ENCODE data around the gene ARID1B.

ARID1B gene

DNA sequence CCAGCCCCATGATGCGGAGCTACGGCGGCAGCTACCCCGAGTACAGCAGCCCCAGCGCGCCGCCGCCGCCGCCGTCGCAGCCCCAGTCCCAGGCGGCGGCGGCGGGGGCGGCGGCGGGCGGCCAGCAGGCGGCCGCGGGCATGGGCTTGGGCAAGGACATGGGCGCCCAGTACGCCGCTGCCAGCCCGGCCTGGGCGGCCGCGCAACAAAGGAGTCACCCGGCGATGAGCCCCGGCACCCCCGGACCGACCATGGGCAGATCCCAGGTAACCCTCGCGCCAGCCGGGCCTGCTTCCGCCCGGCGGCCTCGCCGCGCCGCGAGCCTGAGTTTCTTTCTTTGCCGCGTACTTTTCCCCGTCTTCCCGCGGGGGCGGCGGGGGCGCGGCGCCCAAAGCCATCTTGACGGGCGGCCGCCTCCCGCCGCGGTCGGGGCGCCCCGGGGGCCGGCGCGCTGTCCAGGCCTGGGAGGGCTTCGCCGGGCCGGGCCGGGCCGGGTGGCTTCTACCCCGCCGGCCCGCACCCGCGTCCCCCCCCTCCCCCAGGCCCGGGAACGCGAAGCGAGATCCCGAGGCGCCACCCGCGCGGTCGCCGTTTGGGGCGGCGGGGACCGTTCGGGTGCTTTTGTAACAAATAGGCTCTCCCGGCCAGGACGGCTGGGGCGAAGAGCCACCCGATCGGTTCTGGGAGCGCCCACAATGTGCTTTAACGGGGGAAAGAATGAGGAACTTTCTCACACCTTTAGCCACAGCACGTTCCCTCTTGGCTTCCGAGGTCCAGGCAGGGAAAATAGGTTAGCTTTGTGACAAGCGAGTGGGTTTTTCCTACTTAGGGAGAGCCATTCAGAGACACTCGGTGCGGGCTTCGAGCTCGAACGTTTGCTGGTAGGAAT is 2.3 kb downstream of the ARID1B start:
- intact Hi-C loops (cut with micrococcal nuclease), result loop anchor here (2.0 to 5.0 kb wide), 2 partner anchors 241 to 1467 kb away; partner anchors contain the start of gene TFB1M
- peaks cover 7% of the 10 kb centered on the region for H3K36me3 Mint-ChIP-seq (ENCODE audit: low read depth)
- no peaks in the 10 kb centered on the region for H3K9me3 Mint-ChIP-seq
- H3K27ac Mint-ChIP-seq, result peak overlapping the region; percentile 97
- H3K4me1 Mint-ChIP-seq (ENCODE audit: low read depth), result peaks cover 39% of the 10 kb centered on the region
- peak overlapping the region; percentile 83 for H3K4me3 Mint-ChIP-seq
- peaks cover 6% of the 10 kb centered on the region for H3K27me3 Mint-ChIP-seq

DNA sequence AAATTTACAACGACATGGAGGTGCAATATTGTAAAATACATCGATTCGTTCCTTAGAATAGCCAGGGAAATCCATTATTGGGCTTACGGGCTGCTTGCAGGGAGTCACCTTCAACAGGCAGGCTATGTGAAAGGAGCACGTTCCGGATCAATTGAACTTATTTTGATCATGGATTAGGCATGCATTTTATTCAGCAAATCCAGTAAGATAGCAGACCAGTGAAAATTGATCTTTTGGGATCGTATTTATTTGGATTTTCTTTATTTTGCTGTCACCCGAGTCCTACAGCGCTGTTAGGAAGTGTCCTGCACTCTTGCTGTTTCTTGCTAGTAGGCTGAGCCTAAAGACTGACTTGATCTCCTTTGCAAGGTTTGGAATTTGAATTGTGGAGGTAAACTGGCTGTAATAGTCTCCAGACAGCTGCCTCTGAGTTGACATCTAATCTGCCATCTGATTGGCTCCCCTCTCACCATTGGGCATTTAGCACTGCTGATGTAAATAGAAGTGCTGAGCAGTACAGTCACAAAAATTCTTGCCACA is 3.0 kb downstream of the ARID1B start:
- H3K36me3 Mint-ChIP-seq (ENCODE audit: low read depth), result peaks cover 11% of the 10 kb centered on the region
- intact Hi-C loops (cut with micrococcal nuclease), result loop anchor here (2.0 to 5.0 kb wide), 2 partner anchors 241 to 1468 kb away; partner anchors contain the start of gene TFB1M
- H3K27ac Mint-ChIP-seq, result peak overlapping the region; percentile 97
- peaks cover 33% of the 10 kb centered on the region for H3K4me1 Mint-ChIP-seq (ENCODE audit: low read depth)
- H3K4me3 Mint-ChIP-seq, result peak overlapping the region; percentile 83
- H3K9me3 Mint-ChIP-seq, result no peaks in the 10 kb centered on the region
- peaks cover 1% of the 10 kb centered on the region for H3K27me3 Mint-ChIP-seq

DNA sequence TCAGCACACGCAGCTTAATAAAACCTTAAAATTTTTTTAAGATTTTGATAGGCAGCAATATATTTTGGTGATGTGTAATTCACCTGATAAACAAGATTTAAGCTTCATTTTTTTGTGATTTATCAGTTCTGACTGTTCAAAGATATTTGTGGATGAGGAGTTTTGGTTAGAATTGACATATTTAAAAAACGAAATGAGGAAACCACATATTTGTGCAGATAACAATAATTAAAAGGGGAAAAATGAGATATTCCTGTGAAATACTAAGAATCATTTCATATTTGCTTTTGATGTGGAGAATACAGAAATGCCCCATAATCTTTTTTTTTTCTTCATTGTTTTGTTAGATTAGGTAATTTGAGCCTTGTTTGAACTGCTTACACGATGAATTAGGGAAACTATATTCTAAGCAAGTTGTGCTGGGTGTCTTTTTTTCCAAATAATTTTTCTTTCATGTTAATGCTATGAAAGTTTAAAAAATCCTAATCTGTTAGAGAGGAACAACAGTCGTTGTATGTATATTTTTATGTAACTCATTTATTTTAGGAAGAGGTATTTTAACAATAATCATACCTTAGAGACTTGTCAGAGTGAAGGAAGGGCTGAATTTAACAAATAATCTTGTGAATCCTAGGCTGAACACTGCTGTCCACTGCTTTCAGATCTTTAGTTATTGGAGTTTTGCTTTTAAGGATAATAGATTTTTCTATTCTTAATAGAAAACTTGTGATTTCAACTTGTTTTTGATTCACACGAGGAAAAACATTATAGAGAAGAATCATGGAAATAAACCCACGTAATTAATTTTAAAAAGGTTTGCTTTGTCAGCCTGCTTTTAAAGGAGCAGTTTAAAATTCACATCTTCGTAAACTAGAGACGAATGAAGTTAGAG is 4.0 kb downstream of the ARID1B start:
- Mint-ChIP-seq H3K27ac (peak overlapping the region; percentile 41), H3K9me3 (no peaks in the 10 kb centered on the region), H3K4me1 (ENCODE audit: low read depth) (peaks cover 31% of the 10 kb centered on the region), H3K4me3 (peak overlapping the region; percentile 83), H3K36me3 (ENCODE audit: low read depth) (peaks cover 21% of the 10 kb centered on the region), H3K27me3 (no peaks in the 10 kb centered on the region)
- intact Hi-C loops (cut with micrococcal nuclease), result loop anchor here (2.0 to 5.0 kb wide), 2 partner anchors 240 to 1469 kb away; partner anchors contain the start of gene TFB1M

DNA sequence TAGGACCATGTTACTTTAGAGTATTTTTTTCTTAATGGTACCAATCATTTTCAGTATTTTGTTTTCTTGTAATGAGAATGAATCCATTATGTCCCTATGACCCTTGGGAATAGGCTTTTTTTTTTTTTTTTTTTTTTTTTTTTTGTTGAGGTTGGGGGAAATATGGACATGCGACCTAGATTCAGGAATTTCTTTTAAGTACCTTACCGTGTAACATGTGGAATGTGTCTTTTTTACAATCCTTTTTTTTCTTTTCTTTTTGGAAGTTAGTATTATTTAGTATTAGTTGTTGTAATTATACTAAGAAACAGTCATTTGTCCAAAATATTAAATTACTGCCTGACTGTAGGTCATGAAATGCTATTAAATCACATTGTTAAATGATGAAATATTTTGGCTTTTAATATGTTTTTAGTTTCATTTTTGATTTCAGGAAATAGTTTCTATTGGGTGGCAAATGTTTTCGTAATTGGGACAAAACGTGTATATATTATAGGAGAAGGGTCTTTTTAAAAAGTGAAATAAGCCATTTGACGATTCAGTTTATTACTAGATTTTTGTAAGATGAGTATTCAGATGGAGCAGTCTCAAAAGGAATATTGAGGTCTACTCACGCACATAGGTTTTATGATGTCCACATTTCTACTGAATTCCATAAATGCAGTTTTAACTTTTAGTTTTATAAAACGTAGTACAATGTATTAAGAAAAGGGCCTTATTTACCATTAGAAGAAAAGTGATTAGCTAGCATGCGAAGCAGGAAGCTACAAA is 4.9 kb downstream of the ARID1B start:
- Mint-ChIP-seq H3K27me3 (no peaks in the 10 kb centered on the region), H3K27ac (peak overlapping the region; percentile 72), H3K36me3 (ENCODE audit: low read depth) (peaks cover 23% of the 10 kb centered on the region), H3K4me3 (peak overlapping the region; percentile 83), H3K9me3 (no peaks in the 10 kb centered on the region), H3K4me1 (ENCODE audit: low read depth) (peaks cover 38% of the 10 kb centered on the region)
- intact Hi-C loops (cut with micrococcal nuclease), result loop anchor here (2.0 to 5.0 kb wide), 2 partner anchors 239 to 1470 kb away; partner anchors contain the start of gene TFB1M

DNA sequence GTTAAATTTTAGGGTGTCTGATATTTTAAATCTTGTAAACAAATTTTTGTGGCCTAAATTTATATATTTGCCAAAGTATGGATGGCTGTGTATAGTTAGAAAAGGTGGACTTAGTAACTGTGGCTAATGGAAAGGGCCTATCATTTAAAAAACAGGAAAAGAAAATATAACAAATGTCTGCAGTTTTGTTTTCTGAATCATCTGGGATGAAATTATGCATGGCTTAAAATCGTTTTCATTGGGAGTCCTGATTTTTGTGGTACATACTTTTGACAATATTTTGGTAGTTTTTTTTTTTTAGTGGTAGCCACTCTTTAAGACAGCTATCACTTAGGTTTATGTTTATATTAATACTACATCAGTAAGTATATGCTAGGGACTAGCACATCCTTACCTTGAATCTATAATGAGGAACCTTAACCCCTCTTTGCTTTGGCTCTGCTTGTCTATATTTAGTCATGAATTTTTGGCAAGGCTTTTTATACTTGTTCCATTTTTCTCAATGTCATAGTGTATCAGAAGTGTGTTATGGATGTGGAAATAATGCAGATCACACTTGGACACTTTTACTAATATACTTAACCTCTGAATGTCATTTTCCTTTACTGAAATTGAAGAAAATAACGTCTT is 5.6 kb downstream of the ARID1B start:
- no peaks in the 10 kb centered on the region for H3K9me3 Mint-ChIP-seq
- intact Hi-C loops (cut with micrococcal nuclease), result loop anchor here (5.0 kb wide), 1 partner anchor 1471 kb away; the partner anchor contains the start of gene TFB1M
- peaks cover 41% of the 10 kb centered on the region for H3K4me1 Mint-ChIP-seq (ENCODE audit: low read depth)
- H3K27me3 Mint-ChIP-seq, result no peaks in the 10 kb centered on the region
- peak overlapping the region; percentile 72 for H3K27ac Mint-ChIP-seq
- H3K36me3 Mint-ChIP-seq (ENCODE audit: low read depth), result peaks cover 23% of the 10 kb centered on the region
- H3K4me3 Mint-ChIP-seq, result peak overlapping the region; percentile 67

DNA sequence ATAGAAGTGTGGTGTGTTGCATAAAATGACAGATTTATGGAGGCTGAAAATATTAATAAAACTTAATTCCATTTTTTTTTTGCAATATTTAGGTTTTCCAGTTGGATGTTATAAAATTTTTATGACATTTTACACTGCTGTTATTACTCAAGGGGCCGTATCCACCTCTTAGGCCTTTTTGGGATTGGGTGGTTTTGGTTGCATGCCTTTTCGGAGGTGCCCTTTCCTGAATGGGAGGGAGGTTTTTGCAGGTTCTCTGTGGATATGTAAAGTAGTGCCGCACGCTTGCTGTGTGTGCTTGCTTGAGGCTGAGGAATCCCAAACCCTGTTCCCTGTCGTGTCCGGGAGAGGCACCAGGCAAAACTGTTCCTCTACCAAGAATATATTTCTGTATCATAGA is 6.8 kb downstream of the ARID1B start:
- H3K27ac Mint-ChIP-seq, result no peak overlapping the region
- intact Hi-C loops (cut with micrococcal nuclease), result loop anchor here (5.0 kb wide), 1 partner anchor 1472 kb away; the partner anchor contains the start of gene TFB1M
- no peak overlapping the region for H3K4me3 Mint-ChIP-seq
- peaks cover 45% of the 10 kb centered on the region for H3K4me1 Mint-ChIP-seq (ENCODE audit: low read depth)
- H3K27me3 Mint-ChIP-seq, result no peaks in the 10 kb centered on the region
- H3K36me3 Mint-ChIP-seq (ENCODE audit: low read depth), result peaks cover 23% of the 10 kb centered on the region
- no peaks in the 10 kb centered on the region for H3K9me3 Mint-ChIP-seq

DNA sequence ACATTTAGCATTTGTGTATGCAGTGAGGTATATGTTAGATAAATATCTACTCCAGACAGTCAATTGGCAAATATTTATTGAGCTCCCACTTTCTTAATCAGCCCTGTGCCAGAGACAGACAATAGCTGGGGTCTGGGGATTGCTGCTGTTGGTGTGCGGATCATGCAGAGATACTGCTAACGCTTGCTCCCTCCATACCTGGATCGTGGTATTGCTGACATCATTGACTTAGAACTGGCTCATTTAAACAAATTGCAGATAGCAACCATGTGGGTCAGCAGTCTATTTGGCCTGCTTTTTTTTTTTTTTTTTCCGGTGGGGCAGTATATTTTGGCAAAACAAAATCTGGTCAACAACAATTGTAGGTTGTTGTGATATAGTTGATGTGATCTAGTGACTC is 9.5 kb downstream of the ARID1B start:
- H3K4me3 Mint-ChIP-seq, result no peak overlapping the region

DNA sequence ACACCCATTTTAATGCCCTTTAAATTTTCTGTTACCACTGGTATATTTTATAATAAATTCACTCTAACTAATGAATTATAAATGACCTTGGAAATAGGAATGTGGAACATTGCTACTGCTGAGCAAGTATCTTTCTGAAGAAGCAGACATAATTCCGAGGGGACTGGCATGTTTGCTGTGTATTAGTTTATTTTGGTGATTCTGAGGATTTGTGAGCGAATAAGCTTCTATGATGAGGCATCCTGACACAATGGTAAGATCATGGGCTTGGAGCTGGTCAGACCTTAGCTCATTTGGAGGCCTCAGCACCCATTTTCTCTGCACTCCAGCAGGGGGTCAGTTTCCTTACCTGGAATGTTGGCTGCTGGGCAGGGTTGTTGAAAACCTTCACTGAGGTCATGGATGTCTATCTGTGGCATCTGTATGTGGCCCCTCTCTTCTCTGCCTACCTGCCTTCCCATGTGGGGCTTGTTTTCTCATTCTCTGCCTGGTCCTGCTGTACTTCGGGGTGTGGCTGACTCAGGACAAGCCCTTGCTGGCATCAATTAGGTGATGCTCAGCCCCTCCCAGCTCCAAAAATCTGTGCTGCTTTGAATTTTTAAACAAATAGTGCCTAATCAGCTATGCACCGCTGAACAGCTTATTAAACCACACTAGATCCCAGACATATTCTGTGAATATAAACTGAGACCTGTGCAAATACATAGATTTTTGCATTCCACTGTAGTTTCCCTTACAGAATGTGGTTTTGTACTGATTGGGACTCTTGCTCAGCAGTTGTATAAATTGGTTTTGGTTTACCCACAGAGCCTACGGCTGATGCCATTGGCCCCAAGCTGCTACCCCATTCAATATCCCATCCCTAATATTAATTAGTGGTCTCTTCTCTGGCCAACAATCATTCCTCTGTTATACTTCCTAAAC is 10.7 kb downstream of the ARID1B start:
- intact Hi-C loops (cut with micrococcal nuclease), result no loop called here
- Mint-ChIP-seq H3K4me1 (ENCODE audit: low read depth) (peaks cover 49% of the 10 kb centered on the region), H3K9me3 (no peaks in the 10 kb centered on the region), H3K27me3 (no peaks in the 10 kb centered on the region), H3K4me3 (no peak overlapping the region), H3K27ac (no peak overlapping the region), H3K36me3 (ENCODE audit: low read depth) (peaks cover 23% of the 10 kb centered on the region)

More for the DNA sequence above, 9.5 kb downstream of the ARID1B start:
- intact Hi-C loops (cut with micrococcal nuclease), result no loop called here
- peaks cover 48% of the 10 kb centered on the region for H3K4me1 Mint-ChIP-seq (ENCODE audit: low read depth)
- H3K9me3 Mint-ChIP-seq, result no peaks in the 10 kb centered on the region
- H3K36me3 Mint-ChIP-seq (ENCODE audit: low read depth), result peaks cover 23% of the 10 kb centered on the region
- no peak overlapping the region for H3K27ac Mint-ChIP-seq
- H3K27me3 Mint-ChIP-seq, result no peaks in the 10 kb centered on the region

DNA sequence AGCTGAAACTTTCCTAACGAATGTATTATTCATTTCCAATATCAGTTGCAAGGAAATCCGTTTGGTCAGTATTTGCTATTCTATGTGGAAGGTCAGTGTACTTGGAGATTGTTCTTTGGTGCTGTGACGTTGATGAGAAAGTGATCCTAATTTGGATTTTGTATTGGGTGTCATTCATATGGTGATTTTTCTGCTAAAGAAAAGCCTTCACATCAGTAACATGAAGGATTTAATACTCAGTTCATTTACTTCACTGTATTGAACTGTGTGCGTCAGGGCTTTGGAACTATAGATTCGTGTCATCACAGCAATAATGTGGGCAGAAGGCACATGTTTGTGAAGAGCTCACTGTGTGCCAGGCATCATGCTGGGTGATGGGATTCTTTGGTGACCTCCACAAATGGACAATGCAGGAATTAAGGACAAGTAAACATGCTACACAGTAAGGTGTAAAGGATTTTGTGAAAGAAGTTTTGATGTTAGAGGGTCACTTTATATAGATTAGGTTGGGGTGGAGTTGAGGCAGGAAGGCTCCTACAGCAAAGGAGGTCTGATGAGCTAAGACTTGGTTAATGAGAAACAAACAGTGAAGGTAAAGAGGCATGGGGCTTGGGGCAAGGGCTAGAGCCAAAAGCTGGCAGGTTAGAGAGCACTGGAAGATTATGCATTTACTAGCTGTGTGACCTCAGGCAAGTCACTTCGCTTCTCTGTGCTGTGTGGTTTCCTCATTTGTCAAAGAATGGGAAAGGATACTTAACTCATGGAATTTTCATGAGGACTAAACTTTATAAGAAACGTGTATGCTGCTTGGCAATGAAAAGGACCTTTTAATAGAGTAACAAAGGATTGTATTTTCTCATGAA is 12.1 kb downstream of the ARID1B start:
- H3K9me3 Mint-ChIP-seq, result no peaks in the 10 kb centered on the region
- peaks cover 45% of the 10 kb centered on the region for H3K4me1 Mint-ChIP-seq (ENCODE audit: low read depth)
- H3K4me3 Mint-ChIP-seq, result no peak overlapping the region
- H3K36me3 Mint-ChIP-seq (ENCODE audit: low read depth), result peaks cover 23% of the 10 kb centered on the region
- H3K27ac Mint-ChIP-seq, result no peak overlapping the region
- intact Hi-C loops (cut with micrococcal nuclease), result no loop called here
- H3K27me3 Mint-ChIP-seq, result no peaks in the 10 kb centered on the region

DNA sequence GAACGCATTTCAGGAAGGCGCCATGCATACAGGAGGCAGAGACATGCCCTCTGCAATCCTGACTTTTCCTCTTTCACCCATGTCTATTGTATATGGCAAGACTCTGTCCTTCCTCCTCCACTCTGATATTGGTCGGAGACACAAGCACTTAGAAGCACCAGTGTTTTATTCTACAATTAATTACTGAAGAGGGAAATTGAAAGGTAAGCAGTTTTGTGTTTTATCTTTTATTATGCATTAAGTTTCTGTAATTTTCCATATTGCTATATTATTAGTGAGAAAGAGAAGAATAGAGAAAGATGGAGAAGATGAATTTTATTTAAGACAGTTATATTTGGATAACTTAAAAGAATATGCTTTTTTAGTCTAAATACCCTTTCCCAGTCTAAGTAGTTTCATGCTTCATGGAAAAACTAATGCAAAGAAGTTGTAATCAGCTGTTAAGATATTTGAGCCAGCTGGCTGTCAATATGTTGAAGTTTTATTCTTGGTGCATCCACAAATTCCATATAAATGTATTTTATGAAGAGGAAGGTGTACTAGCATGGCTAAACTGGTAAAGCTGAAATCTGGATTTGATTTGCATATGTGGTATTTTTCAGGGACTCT is 13.6 kb downstream of the ARID1B start:
- Mint-ChIP-seq H3K9me3 (no peaks in the 10 kb centered on the region), H3K36me3 (ENCODE audit: low read depth) (peaks cover 12% of the 10 kb centered on the region), H3K4me3 (no peak overlapping the region), H3K4me1 (ENCODE audit: low read depth) (peaks cover 56% of the 10 kb centered on the region), H3K27me3 (no peaks in the 10 kb centered on the region), H3K27ac (no peak overlapping the region)
- intact Hi-C loops (cut with micrococcal nuclease), result no loop called here

DNA sequence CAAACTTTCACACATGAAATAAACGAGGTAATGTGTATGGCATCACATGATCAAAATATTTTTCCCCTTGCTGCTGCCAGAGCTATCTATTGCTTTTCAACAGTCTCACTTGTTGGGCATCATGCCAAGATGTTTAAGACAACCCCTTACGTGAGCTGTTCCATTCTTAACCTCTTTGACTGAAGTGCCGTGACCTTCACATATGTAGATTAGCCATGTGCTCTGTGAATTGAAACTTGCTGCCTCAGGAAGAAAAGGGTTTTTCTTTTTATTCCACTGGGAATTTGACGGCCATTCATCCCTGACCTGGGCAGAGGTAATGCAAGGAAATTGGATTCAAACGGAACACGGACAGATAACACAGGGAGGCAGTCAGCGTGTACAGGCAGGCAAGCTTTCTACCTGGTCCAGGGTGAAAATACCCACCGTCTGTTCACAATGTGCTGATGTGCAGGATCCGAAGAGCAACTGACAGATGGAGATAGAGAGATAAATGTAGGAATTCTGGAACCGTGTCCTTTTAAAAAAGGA is 14.2 kb downstream of the ARID1B start:
- Mint-ChIP-seq H3K4me1 (ENCODE audit: low read depth) (peaks cover 55% of the 10 kb centered on the region), H3K27ac (no peak overlapping the region), H3K9me3 (no peaks in the 10 kb centered on the region), H3K27me3 (no peaks in the 10 kb centered on the region), H3K36me3 (ENCODE audit: low read depth) (peaks cover 6% of the 10 kb centered on the region), H3K4me3 (no peak overlapping the region)
- intact Hi-C loops (cut with micrococcal nuclease), result no loop called here
